Glomerular endothelial cell (primary cell): ENCODE measurements around the gene ZNF592. TPM values are rescaled to one million over a fixed set of nuclear protein-coding genes. Genes with fewer than 3 reads are reported as not detected.
"Not testable (repeated sequence)": the region's sequence is repeated elsewhere in the genome, so short reads cannot be mapped to it uniquely, and the experiment has no call there.

Source experiments
- DNase-seq: peaks from one replicate; pipeline ENCODE4 v3.0.0-alpha.2; 2011; ENCODE audit warnings: low read depth, low spot score; ENCODE audit errors: extremely low read depth
- total RNA-seq: library from RNA; depleted of rRNA; stranded (reverse); fragments of >200 nt; gene quantifications from 2 replicates; pipeline ENCODE4 v1.2.3, GENCODE V29; 2015

ZNF592 gene
- total RNA-seq, 1 donor from 2014 or later: 16.7 TPM

- not testable (repeated sequence) for DNase-seq
Measured at GRCh38 chr15:84845631-84846030, 97.2 kb downstream of the ZNF592 start.

GRCh38 chr15:84846269-84846668 is 97.9 kb downstream of the ZNF592 start:
- DNase-seq: no peak

GRCh38 chr15:84847382-84847781 is 99.0 kb downstream of the ZNF592 start:
- no peak for DNase-seq

- no peak for DNase-seq
Measured at GRCh38 chr15:84852212-84852611, 103.8 kb downstream of the ZNF592 start.

GRCh38 chr15:84855136-84855535 is 106.7 kb downstream of the ZNF592 start:
- DNase-seq: no peak

- DNase-seq: no peak
Measured at GRCh38 chr15:84855765-84856164, 107.4 kb downstream of the ZNF592 start.

Other genes with a start within 250 kb of the ZNF592 start
- 11.7 and 20.7 TPM in 2 replicates for gene ZSCAN2, start 147.6 kb upstream of the ZNF592 start, total RNA-seq
- gene WDR73, start 94.3 kb upstream of the ZNF592 start, total RNA-seq: 15.3 and 15.6 TPM in 2 replicates
- gene NMB, start 90.4 kb upstream of the ZNF592 start, total RNA-seq: 6.1 TPM in 2 replicates
- 138 and 173 TPM in 2 replicates for gene SEC11A, start 32.5 kb upstream of the ZNF592 start, total RNA-seq
- gene ALPK3, start 68.8 kb downstream of the ZNF592 start, total RNA-seq: 68.4 and 91.5 TPM in 2 replicates
- gene SLC28A1, start 136.1 kb downstream of the ZNF592 start, total RNA-seq: not detected in 2 replicates
- gene PDE8A, start 233.3 kb downstream of the ZNF592 start, total RNA-seq: 24.3 and 38.5 TPM in 2 replicates